22Rv1 (cell line): Measurements from ENCODE around the gene RBM18.

ENCODE experiments used
- H3K27ac ChIP-seq: fragments of 450-650 bp; 2 replicates; pipeline ENCODE4 v1.5.1; 2017
- ZFX ChIP-seq: fragments of 450-650 bp; IDR thresholded peaks from 2 replicates; pipeline ENCODE4 v1.6.1; 2017; ENCODE audit warnings: antibody characterized with exemption, borderline replicate concordance
- TF ChIP-seq, protein P1 (sequence below): fragments of 450-650 bp; IDR thresholded peaks from 2 replicates; pipeline ENCODE4 v1.5.1; 2017; ENCODE audit warnings: mild to moderate bottlenecking

The RBM18 gene

DNA sequence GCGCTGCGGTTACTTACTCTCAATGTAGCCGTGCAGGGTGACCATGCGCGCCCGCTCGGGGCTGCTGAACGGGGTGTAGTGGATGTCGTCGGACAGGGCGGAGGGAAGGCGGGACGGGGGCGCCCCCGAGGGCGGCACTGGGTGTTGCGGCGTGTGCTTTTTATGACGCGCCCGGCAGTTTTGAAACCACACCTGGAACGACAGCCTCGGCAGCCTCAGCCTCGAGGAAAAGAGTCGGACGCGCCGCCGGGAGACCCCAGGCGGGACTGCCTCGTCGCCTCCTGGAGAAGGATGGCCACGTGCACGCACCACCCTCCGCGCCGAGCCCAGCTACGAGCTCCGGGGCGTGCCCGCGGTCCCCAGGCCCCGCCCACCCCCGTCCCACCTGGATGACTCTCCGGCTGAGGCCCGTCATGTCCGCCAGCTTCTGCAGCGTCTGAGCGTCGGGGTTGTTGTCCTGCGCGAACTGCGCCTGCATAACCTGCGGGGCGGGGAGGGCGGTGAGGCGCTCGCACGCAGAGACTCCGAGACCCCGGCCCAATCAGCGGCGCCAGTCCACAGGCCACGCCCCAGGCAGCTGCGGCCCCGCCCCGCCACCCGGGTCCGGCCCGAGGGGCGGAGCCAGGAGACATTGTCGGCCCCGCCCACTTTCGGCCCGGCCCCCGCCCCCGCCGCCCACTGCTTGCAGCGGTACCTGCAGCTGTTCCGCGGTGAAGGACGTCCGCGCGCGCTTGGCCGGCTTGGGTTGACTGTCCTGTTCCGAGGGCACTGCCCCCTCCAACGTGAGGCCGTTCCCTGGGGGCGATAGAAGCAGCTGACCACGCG is 50.8 kb downstream of the RBM18 start:
- peak overlapping the region; percentile 44; the same call in 1 of the 2 replicates for H3K27ac ChIP-seq
- no peak for TF ChIP-seq ZFX
- TF ChIP-seq, protein P1, sequence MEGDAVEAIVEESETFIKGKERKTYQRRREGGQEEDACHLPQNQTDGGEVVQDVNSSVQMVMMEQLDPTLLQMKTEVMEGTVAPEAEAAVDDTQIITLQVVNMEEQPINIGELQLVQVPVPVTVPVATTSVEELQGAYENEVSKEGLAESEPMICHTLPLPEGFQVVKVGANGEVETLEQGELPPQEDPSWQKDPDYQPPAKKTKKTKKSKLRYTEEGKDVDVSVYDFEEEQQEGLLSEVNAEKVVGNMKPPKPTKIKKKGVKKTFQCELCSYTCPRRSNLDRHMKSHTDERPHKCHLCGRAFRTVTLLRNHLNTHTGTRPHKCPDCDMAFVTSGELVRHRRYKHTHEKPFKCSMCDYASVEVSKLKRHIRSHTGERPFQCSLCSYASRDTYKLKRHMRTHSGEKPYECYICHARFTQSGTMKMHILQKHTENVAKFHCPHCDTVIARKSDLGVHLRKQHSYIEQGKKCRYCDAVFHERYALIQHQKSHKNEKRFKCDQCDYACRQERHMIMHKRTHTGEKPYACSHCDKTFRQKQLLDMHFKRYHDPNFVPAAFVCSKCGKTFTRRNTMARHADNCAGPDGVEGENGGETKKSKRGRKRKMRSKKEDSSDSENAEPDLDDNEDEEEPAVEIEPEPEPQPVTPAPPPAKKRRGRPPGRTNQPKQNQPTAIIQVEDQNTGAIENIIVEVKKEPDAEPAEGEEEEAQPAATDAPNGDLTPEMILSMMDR: no peak

DNA sequence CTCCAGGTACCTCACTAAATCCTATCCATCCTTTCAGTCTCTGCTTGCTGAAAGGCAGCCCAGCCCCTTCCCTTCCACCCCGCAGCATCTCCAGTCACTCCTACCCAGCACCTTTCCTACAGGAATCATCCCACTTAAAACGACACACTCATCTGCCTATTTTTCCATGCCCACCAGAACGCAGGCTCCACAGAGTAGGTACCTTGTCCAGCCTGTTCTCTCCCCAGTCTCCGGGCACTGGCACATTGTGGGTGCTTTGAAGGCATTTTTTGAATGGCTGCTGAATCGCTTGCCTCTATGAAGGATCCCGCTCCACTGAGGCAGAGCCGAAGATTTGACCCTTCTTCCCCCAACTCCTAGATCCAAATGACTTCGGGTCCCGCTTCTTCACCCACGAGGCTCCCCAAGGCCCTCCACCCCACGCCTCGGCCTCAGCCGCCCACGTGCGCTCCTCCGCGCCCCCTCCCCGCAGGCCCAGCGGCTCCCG is 51.5 kb downstream of the RBM18 start:
- TF ChIP-seq ZFX: no peak
- TF ChIP-seq, protein P1: no peak
- H3K27ac ChIP-seq: peak overlapping the region; percentile 44; the same call in 1 of the 2 replicates

DNA sequence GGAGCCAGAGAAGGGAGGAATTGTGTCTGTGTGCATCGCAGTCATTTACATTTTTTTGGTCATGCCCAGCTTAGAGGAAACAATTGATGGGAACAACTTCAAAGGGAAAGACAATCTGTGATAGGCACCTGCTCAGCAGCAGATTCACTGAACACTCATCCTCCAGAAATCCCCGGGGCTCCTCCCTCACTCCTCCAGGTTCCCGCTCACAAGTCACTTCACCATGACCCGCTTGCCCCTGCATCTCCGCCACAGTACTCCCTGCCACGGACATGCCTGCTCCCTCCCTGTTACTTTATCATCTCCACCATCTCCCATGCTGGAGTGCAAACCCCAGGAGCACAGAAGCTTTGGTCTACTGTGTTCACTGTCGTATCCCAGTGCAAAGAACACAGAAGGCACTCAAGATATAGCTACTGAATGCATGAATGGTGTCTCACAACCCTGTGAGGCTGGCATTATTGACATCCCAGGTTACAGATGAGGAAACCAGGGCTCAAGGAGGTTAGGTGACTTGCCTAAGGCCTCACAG is 52.1 kb downstream of the RBM18 start:
- TF ChIP-seq ZFX: no peak
- TF ChIP-seq, protein P1: no peak
- no peak overlapping the region for H3K27ac ChIP-seq

DNA sequence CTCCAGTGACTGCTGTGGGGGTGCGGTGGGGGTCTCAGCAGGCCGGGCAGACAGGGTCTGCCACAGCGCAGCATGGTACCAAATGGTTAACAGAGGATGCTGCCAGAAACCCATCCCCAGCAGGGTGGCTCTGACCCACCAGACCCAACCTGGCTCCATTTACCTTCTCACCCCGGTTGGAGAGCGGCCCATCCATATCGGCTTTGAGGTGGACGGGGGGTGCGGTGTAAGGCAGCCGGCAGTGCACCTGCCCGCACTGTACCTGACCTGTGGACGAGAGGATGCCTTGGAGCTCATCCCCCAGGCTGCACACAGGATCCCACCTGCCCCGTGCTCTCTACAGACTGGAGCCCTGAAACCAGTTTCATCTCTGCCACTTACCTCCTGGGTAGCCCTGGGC is 55.2 kb downstream of the RBM18 start:
- TF ChIP-seq, protein P1: no peak
- no peak for TF ChIP-seq ZFX
- no peak overlapping the region for H3K27ac ChIP-seq

DNA sequence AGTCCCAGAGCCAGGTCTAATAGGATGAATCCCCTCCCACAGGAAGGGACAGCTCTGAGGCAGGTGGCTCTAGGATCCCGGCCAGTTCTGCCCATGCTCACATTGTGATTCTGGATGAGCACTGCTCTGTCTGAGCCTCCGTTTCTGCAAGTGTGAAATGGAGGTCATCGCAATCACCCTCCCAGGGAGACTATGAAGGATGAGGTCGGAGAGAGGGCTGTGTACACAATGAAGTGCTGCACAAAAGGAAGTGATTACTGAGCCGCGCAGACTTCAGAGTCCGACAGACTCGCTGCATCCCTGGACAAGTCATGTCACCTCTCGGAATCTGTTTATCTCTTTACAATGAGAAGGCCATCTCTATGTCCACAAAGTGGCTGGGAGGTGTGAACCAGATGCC is 57.5 kb downstream of the RBM18 start:
- no peak for TF ChIP-seq ZFX
- TF ChIP-seq, protein P1: no peak
- no peak overlapping the region for H3K27ac ChIP-seq

DNA sequence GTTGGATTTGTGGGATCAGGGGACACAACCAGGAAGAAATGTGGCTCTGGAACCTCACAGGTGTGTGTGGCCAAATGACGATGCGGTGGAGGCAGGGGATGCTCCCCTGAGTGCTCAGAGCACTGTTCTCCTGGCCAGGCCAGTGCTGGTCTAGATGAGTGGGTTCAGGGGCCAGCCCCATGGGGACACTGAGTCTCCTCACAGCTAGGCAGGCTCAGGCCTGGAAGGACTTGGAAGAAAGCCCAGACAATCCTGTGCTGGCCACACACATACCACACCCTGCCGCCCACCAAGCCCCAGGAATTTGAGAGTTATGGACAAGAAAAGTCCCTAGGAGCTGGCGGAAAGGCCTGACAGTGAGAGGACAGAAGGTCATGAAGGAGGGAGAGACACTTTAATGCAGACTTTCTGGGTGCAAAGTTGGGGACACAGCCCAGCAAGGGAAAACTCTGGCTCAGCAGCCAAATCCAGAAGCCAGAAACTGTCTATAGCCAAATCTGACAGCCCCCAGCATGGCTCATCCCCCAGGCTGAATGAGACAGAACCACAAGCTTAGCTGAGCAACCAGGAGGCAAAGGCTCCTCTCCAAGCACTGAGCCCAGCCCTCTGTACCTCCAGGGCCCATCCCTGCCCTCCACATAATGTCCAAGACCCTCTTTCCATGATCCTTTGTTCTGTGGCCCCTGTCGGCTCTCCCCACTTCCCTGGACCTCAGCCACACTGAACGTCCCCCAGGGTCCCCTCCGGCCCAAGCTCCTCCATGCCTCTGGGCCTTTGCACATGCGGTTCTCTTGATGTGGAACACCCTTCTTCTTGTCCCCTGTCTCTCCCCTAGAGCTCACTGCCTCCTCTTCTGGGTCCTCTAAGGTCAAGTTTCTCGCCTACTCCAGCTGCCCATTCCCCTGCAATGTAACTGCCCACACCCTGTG is 58.3 kb downstream of the RBM18 start:
- H3K27ac ChIP-seq: no peak overlapping the region
- no peak for TF ChIP-seq ZFX
- TF ChIP-seq, protein P1: no peak
